Mucosa of rectum (tissue), 2 donors: ENCODE measurements around the gene TAC3.

Source experiments
- H3K27ac ChIP-seq, 2 donors: one replicate each; pipeline ENCODE4 v1.7.0; 2013; ENCODE audit warnings: inconsistent platforms in 2 of 2, low read depth in 2 of 2, low read length in 2 of 2
- H3K27me3 ChIP-seq, 2 donors: one replicate each; pipeline ENCODE4 v1.7.0; 2013; ENCODE audit warnings: low read length in 2 of 2; ENCODE audit not compliant: control insufficient read depth in 2 of 2, insufficient read depth in 2 of 2
- H3K36me3 ChIP-seq, 2 donors: one replicate each; pipeline ENCODE4 v1.7.0; 2013; ENCODE audit warnings: low read length in 2 of 2; ENCODE audit not compliant: control insufficient read depth in 2 of 2, insufficient read depth in 2 of 2
- H3K4me1 ChIP-seq, 2 donors: one replicate each; pipeline ENCODE4 v1.7.0; 2013; ENCODE audit warnings: low read length in 2 of 2, mild to moderate bottlenecking in 1 of 2; ENCODE audit not compliant: control insufficient read depth in 2 of 2, insufficient read depth in 2 of 2
- H3K4me3 ChIP-seq, 2 donors: one replicate each; pipeline ENCODE4 v1.7.0; 2013; ENCODE audit warnings: low read length in 2 of 2
- H3K9ac ChIP-seq, 2 donors: one replicate each; pipeline ENCODE4 v1.7.0; 2013; ENCODE audit warnings: low read length in 2 of 2, low read depth in 1 of 2, mild to moderate bottlenecking in 1 of 2
- H3K9me3 ChIP-seq, 2 donors: one replicate each; pipeline ENCODE4 v1.7.0; 2013; ENCODE audit warnings: low read length in 2 of 2; ENCODE audit not compliant: control insufficient read depth in 2 of 2
- donor health status: healthy.
- donor health status: Normal muscosa, but diverticular disease.

Gene TAC3

GRCh38 chr12:56995930-56996496 lies 20.3 kb downstream of the TAC3 start:
- H3K9ac ChIP-seq, result no peak overlapping the region
- no peak overlapping the region for H3K4me3 ChIP-seq

DNA sequence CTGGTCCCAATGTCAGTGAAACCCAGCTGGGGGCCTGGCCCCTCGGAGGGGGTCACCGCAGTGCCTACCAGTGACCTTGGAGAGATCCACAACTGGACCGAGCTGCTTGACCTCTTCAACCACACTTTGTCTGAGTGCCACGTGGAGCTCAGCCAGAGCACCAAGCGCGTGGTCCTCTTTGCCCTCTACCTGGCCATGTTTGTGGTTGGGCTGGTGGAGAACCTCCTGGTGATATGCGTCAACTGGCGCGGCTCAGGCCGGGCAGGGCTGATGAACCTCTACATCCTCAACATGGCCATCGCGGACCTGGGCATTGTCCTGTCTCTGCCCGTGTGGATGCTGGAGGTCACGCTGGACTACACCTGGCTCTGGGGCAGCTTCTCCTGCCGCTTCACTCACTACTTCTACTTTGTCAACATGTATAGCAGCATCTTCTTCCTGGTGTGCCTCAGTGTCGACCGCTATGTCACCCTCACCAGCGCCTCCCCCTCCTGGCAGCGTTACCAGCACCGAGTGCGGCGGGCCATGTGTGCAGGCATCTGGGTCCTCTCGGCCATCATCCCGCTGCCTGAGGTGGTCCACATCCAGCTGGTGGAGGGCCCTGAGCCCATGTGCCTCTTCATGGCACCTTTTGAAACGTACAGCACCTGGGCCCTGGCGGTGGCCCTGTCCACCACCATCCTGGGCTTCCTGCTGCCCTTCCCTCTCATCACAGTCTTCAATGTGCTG lies 21.0 kb downstream of the TAC3 start:
- no peak overlapping the region for H3K27ac ChIP-seq

More at GRCh38 chr12:56995930-56996496, 20.3 kb downstream of the TAC3 start:
- Histone ChIP-seq H3K27me3 (no peaks in the 10 kb centered on the region), H3K36me3 (peaks cover 8 to 14% of the 10 kb centered on the region in 2 donors), H3K9me3 (no peaks in the 10 kb centered on the region), H3K27ac (no peak overlapping the region), H3K4me1 (peaks cover 1 to 6% of the 10 kb centered on the region in 2 donors)

GRCh38 chr12:56994231-56994746 lies 22.0 kb downstream of the TAC3 start:
- no peaks in the 10 kb centered on the region for H3K9me3 ChIP-seq
- H3K27me3 ChIP-seq, result no peaks in the 10 kb centered on the region
- H3K4me1 ChIP-seq, result peaks cover 5 to 9% of the 10 kb centered on the region in 2 donors
- no peak overlapping the region for H3K4me3 ChIP-seq
- no peak overlapping the region for H3K27ac ChIP-seq
- peaks cover 0 to 10% of the 10 kb centered on the region in 2 donors for H3K36me3 ChIP-seq
- no peak overlapping the region for H3K9ac ChIP-seq

More for the DNA sequence above, 21.0 kb downstream of the TAC3 start:
- Histone ChIP-seq H3K4me1 (peaks cover 5 to 9% of the 10 kb centered on the region in 2 donors), H3K27me3 (no peaks in the 10 kb centered on the region), H3K9me3 (no peaks in the 10 kb centered on the region), H3K4me3 (no peak overlapping the region), H3K9ac (no peak overlapping the region), H3K36me3 (peaks cover 3 to 14% of the 10 kb centered on the region in 2 donors)

DNA sequence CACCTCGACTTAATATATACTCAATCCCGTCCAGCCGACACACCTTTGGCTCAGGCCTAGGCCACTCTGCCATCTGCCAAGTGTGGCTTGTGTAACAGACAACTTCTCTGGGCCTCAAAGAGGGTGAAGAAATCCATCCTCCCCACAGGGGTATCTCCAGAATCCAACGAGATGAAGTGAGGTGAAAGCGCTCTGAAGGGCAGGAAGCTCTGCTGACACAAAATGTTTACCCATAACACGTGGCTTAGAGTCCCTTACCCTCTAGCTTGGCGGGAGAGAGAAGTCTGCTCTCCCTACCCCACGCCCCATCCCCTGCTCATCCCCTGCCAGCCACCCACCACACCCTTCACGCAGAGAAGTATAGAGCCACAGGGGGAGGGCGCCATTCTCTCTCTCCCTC lies 23.0 kb downstream of the TAC3 start:
- Histone ChIP-seq H3K9ac (no peak overlapping the region), H3K4me1 (peaks cover 5 to 9% of the 10 kb centered on the region in 2 donors)

DNA sequence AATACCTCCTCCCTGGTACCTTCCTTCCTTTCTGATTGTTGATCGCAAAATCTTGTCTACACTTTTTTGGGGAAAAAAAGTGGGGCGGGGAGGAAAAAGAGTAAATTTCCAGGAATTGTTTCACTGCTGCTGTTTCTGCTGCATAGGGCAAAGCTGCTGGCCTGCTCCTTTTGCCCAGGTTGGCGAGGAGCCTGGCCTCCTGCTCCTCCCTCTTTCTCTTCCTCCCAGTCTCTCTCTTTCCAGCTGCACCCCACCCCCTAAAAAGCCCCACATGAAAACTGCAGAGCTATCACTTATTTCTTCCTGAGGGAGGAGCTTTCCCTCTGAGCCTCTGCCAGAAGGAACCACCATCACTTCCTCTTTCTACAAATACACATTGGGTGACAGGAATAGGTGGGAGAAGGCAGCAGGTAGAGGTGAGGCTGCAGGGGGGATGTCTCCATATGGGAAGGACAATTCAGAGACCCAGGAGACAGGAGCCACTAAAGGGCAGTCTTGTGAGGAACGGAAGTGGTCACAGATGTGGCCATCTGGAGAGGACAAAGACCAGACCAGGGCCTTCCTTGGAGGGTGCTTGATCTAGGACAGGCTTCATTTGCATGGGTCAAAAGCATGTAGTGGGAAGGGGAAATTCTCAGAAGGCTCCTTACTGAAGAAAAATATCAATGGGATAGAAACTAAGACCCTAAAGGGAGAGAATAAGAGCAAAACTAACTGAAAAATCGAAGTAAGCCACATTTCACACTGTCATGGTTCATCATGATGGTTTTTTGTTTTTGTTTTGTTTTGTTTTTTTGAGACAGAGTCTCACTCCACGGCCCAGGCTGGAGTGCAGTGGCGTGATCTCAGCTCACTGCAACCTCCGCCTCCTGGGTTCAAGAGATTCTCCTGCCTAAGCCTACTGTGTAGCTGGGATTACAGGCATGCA lies 24.7 kb downstream of the TAC3 start:
- peaks cover 5 to 9% of the 10 kb centered on the region in 2 donors for H3K4me1 ChIP-seq
- peaks cover 0 to 6% of the 10 kb centered on the region in 2 donors for H3K36me3 ChIP-seq
- peak overlapping the region in 1 of 2 donors; percentile 13 for H3K27ac ChIP-seq
- H3K4me3 ChIP-seq, result no peak overlapping the region
- no peak overlapping the region for H3K9ac ChIP-seq
- H3K9me3 ChIP-seq, result no peaks in the 10 kb centered on the region
- no peaks in the 10 kb centered on the region for H3K27me3 ChIP-seq

More for the DNA sequence above, 23.0 kb downstream of the TAC3 start:
- H3K27ac ChIP-seq, result no peak overlapping the region
- peaks cover 0 to 8% of the 10 kb centered on the region in 2 donors for H3K36me3 ChIP-seq
- H3K27me3 ChIP-seq, result no peaks in the 10 kb centered on the region
- no peak overlapping the region for H3K4me3 ChIP-seq
- no peaks in the 10 kb centered on the region for H3K9me3 ChIP-seq

DNA sequence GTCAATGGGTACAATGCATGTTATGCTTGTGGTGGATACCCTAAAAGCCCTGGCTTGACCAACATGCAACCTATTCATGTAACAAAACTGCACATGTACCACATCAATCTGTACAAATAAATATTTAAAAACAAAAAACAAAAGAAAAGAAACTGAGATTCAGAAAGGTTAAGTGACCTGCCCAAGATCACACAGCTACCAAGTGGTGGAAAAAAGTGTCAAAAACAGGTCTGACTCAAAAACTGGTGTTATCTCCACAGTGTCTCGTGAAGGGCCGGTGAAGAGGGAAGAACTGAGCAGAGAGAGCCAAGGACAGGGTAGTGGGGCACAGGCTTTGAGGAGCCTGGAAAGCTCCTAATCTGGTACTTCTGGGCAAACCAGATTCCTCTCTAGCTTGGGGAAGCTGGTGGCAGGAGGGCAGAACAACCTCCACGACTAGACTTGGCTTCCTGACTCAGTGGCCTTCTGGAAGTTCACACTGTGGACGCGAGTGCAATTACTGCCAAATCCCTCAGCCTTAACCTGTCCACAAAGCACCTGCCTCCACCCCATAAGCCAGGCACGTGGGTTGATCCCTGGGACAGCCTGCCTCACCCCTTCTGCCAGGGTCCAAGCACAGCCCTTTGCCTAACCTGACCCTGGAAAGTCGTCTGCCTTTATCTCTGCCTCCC lies 25.5 kb downstream of the TAC3 start:
- H3K4me1 ChIP-seq, result peaks cover 5 to 9% of the 10 kb centered on the region in 2 donors
- H3K36me3 ChIP-seq, result peaks cover 0 to 6% of the 10 kb centered on the region in 2 donors
- peak overlapping the region in 1 of 2 donors; percentile 11 for H3K27ac ChIP-seq
- H3K4me3 ChIP-seq, result no peak overlapping the region
- no peaks in the 10 kb centered on the region for H3K9me3 ChIP-seq
- H3K27me3 ChIP-seq, result no peaks in the 10 kb centered on the region
- no peak overlapping the region for H3K9ac ChIP-seq

GRCh38 chr12:56989861-56990610 lies 26.3 kb downstream of the TAC3 start:
- peaks cover 5 to 9% of the 10 kb centered on the region in 2 donors for H3K4me1 ChIP-seq
- no peak overlapping the region for H3K9ac ChIP-seq
- no peaks in the 10 kb centered on the region for H3K36me3 ChIP-seq
- no peak overlapping the region for H3K27ac ChIP-seq
- H3K27me3 ChIP-seq, result no peaks in the 10 kb centered on the region
- H3K9me3 ChIP-seq, result no peaks in the 10 kb centered on the region
- no peak overlapping the region for H3K4me3 ChIP-seq

DNA sequence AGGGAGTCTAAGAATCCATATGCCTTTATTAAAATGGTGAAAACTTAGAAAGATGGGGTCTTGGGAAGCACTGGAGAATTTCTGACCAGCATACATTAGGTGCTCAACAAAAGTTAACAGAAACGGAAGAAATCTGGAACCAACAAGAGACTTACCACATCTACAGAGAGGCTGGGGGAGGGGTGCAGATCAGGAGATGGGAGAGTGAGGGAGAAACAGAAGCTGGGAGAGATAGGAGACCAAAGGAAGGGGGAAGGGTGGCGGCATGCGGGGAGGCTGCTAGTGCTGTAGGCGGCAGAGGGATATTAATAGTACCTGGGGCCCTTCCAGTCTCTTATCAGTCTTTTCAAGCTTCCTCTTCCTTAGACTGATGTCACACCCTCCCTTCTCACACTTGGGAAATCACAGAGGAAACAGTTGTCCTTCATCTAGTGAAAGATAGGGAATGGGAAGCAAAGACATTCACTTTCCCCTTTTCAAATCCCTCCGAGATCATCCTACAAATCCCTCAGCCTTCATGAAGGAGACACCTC lies 28.1 kb downstream of the TAC3 start:
- H3K9me3 ChIP-seq, result no peaks in the 10 kb centered on the region
- no peaks in the 10 kb centered on the region for H3K27me3 ChIP-seq
- H3K4me1 ChIP-seq, result peaks cover 5 to 9% of the 10 kb centered on the region in 2 donors
- no peaks in the 10 kb centered on the region for H3K36me3 ChIP-seq
- H3K9ac ChIP-seq, result no peak overlapping the region
- no peak overlapping the region for H3K4me3 ChIP-seq
- H3K27ac ChIP-seq, result no peak overlapping the region

DNA sequence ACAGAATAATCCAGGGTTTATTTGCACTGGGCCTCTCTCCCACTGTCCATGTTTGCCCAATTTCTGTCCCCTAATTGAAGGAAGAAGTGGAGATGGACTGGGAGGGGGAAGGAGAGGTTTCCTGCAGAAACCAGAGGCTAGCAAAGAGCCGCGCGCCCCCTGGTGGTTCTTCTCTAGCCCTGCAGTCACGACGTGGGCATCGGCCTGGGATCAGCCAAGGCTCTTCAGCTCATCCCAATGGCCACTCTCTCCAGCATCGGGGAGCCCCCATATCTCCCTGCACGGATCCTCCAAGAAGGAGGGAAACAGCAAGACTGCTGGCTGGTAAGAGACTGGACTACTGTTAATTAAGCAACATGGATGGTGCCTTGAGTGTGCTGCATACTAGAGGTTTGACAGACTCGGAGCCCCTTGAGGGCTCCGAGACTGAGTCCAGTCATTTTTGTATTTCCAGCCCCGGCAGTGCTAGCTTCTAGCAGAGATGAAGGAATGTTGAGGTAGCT lies 28.7 kb downstream of the TAC3 start:
- Histone ChIP-seq H3K9ac (no peak overlapping the region), H3K4me1 (peaks cover 5 to 9% of the 10 kb centered on the region in 2 donors), H3K4me3 (no peak overlapping the region), H3K27me3 (no peaks in the 10 kb centered on the region), H3K9me3 (no peaks in the 10 kb centered on the region), H3K27ac (no peak overlapping the region), H3K36me3 (no peaks in the 10 kb centered on the region)
